Epithelial cell of proximal tubule (primary cell): Measurements from ENCODE around the gene TTC12. TPM values are rescaled to one million over a fixed set of nuclear protein-coding genes. Genes with fewer than 3 reads are reported as not detected.

ENCODE experiments used
- DNase-seq: peaks from one replicate; pipeline ENCODE4 v3.0.0-alpha.2; 2011; ENCODE audit warnings: low read depth
- H3K4me3 ChIP-seq: 2 replicates; pipeline ENCODE4 v1.5.1; 2011; ENCODE audit warnings: low read depth, mild to moderate bottlenecking, low read length
- total RNA-seq: library from RNA; depleted of rRNA; stranded (reverse); fragments of >200 nt; gene quantifications from 2 replicates; pipeline ENCODE4 v1.2.3, GENCODE V29; 2015
- TF ChIP-seq, protein P1 (sequence below): conservative IDR thresholded peaks from 2 replicates; pipeline ENCODE4 v1.5.1; 2012; ENCODE audit warnings: low read depth, mild to moderate bottlenecking, low read length

TTC12 gene
- total RNA-seq, 1 donor from 2014 or later, result 6.9 TPM

DNA sequence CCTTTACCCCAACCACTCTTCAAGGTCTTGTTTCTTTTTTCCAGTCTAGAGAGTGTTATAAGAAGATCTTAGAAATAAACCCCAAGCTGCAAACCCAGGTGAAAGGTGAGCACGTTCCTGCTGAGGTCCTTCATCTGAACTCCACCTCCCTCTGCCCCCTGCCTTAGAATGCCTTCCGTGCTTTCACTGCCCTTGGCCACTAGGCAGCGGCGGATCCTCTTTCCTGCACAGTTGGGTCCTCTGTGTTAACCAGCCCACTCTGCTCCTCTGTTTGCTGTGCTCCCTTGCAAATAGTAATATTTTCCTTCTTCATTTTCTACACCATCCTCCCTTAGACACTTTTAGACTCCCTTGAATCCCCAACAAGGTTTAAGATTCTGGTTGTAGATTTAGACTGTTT, 24.3 kb downstream of the TTC12 start:
- no peak for DNase-seq

DNA sequence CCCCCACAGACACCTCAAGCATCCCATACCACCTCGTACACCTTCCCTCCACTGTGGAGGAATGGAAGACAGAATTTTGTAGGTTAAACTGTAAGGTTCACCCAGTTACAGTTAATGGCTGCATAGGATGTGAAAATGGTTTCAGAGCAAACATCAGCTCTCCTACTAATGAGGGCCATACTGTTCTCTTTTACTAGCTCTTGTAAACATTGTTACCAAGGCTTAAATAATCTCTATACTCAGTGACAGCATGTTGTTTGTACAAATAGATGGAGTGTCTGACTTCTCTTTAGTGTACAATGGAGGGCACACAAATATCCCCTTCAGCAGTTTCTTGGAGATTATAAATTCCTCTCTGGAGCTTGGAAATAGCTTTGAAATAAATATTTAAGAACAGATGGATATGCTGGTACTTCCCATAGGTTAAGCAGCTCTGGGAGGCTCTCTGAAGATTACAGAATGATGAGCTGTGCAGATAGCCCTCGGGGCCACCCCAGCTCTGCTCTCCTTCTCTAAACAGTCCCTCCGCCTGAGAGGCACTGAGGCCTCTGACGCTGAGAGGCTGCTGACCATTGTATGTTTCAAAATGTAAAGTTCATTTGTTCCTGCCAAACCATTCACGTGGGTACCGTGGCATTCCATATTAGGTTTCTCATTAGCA, 25.7 kb downstream of the TTC12 start:
- TF ChIP-seq, protein P1, sequence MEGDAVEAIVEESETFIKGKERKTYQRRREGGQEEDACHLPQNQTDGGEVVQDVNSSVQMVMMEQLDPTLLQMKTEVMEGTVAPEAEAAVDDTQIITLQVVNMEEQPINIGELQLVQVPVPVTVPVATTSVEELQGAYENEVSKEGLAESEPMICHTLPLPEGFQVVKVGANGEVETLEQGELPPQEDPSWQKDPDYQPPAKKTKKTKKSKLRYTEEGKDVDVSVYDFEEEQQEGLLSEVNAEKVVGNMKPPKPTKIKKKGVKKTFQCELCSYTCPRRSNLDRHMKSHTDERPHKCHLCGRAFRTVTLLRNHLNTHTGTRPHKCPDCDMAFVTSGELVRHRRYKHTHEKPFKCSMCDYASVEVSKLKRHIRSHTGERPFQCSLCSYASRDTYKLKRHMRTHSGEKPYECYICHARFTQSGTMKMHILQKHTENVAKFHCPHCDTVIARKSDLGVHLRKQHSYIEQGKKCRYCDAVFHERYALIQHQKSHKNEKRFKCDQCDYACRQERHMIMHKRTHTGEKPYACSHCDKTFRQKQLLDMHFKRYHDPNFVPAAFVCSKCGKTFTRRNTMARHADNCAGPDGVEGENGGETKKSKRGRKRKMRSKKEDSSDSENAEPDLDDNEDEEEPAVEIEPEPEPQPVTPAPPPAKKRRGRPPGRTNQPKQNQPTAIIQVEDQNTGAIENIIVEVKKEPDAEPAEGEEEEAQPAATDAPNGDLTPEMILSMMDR, result no peak
- H3K4me3 ChIP-seq, result no peak overlapping the region
- no peak for DNase-seq

More for the DNA sequence above, 24.3 kb downstream of the TTC12 start:
- no peak overlapping the region for H3K4me3 ChIP-seq
- TF ChIP-seq, protein P1, result no peak

DNA sequence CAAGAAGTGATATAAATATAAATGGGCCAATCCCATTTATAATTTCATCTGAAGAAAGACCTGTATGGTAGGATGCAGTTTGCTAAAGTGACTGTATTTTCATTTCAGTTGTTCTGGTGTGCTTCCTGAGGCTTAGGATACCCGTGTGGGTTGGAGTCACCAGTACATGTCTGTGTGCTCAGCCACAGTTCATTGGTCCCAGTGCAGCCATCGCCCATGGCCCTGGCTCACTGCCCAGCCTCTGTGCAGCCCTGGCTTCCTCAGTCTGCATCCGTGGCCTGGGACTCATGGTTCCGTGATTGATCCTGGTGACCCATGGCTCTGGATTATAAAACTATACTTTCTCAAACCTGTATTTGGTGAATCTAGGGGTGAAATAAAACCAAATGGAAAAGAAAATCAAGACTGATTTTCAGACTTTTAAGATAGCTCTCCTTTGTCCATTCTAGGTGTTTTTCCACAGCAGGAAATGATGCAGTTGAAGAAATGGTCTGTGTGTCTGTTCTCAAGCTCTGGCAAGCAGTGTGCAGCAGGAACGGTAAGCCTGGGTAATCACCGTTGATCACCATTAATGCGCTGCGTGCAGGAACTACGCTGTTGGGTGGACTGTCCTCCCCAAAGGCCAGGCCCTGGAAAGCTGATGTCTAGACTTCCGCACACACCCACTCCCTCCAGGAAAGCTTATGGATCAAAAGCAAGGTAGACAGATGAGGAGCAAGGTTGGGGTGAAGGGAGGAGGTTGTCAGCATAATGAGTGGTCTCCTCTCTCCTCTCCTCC, 27.2 kb downstream of the TTC12 start:
- TF ChIP-seq, protein P1, result no peak
- H3K4me3 ChIP-seq, result no peak overlapping the region
- no peak for DNase-seq

DNA sequence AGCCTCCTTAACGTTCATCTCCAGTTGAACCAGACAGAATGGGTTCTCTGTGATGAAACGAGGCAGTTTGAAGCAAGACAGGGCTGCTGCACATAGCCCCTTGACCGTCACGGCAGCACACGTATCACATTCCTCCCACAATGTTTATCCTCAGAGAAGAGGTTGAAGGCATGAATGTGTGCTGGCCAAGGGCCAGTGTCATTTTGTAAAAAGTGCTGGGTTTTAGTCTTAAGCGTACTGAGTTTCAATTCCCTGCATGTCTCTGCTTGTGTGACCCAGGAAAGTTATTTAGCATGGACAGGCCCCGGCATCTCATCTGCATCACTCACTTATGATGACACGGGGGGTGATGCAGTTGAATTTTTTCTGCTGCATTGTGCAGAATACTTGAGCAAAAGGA, 31.6 kb downstream of the TTC12 start:
- TF ChIP-seq, protein P1, result no peak
- no peak overlapping the region for H3K4me3 ChIP-seq
- no peak for DNase-seq

DNA sequence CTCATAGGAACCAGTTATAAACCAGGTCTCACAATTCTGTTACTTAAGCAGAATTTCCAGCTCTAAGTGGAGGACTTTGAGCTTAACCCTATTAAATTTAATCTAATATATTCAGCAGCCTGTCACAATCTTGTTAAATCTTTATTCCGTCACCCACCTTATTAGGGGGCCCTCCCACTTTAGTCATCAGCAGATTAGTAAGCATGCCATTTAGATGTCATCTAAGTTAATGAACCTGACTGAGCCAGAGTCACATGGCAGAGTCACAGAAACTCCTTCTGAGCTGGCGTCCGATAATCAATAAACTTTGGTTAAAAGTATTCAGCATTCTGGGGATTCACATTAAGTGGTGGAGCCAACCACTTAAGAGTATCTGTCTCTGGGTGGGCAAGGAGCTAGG, 35.1 kb downstream of the TTC12 start:
- no peak overlapping the region for H3K4me3 ChIP-seq
- TF ChIP-seq, protein P1, result no peak
- DNase-seq, result no peak

DNA sequence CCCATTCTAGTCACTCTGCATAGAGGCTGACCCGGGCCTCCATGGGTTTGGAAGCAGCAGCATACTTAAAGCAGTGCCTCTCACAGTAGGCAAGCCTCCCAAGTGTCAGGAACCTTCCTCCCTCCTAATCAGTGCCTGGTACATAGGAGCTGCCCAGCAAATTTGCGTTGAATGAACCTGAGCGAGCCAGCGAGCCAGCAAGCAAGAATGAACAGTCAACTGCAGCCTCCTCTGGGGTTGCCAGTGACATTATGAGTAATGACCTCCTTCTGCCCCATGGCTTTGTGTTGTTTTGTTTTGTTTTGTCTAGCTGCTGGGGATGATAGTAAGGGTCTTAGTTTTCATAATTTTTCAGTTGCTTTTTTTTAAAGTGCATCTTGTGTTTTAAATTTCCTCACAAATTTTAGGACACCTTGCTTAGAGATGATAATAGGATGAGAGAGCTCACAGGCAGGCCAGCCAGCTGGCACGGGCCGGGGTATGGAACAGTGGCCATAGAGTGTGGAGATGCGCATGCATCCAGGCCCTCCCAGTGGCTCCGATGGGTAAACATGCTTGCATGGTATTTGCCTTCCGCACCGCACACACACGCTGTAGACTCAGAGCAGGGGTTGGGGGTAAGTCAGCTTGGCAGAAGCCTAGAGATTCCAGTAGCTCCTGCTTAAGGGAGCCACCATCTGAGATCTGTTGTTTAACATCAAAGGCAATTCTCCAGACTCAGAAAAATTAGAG, 36.1 kb downstream of the TTC12 start:
- TF ChIP-seq, protein P1, result no peak
- H3K4me3 ChIP-seq, result no peak overlapping the region
- no peak for DNase-seq
